ENCODE data around the gene FHDC1. TPM values are rescaled to one million over a fixed set of nuclear protein-coding genes. Genes with fewer than 3 reads are reported as not detected.

FHDC1 gene
- total RNA-seq, 1 experiment from 2014 or later, result 0.07 TPM

GRCh38 chr4:152945639-152946038 lies 9.5 kb downstream of the FHDC1 start:
- Histone ChIP-seq H3K9me3 (no peaks in the 10 kb centered on the region), H3K36me3 (no peaks in the 10 kb centered on the region), H3K4me3 (no peak overlapping the region), H3K27me3 (no peaks in the 10 kb centered on the region)
- DNase-seq, result no peak

- Histone ChIP-seq H3K27me3 (no peaks in the 10 kb centered on the region), H3K36me3 (no peaks in the 10 kb centered on the region), H3K4me3 (no peak overlapping the region), H3K9me3 (no peaks in the 10 kb centered on the region)
- no peak for DNase-seq
Measured at GRCh38 chr4:152946446-152946845, 10.3 kb downstream of the FHDC1 start.

GRCh38 chr4:152947311-152947710 lies 11.2 kb downstream of the FHDC1 start:
- no peak for DNase-seq
- H3K27me3 ChIP-seq, result no peaks in the 10 kb centered on the region
- H3K4me3 ChIP-seq, result no peak overlapping the region
- H3K9me3 ChIP-seq, result no peaks in the 10 kb centered on the region
- H3K36me3 ChIP-seq, result no peaks in the 10 kb centered on the region

- H3K36me3 ChIP-seq, result no peaks in the 10 kb centered on the region
- no peak overlapping the region for H3K4me3 ChIP-seq
- no peaks in the 10 kb centered on the region for H3K27me3 ChIP-seq
- DNase-seq, result no peak
- no peaks in the 10 kb centered on the region for H3K9me3 ChIP-seq
Measured at GRCh38 chr4:152949930-152950329, 13.8 kb downstream of the FHDC1 start.

DNA sequence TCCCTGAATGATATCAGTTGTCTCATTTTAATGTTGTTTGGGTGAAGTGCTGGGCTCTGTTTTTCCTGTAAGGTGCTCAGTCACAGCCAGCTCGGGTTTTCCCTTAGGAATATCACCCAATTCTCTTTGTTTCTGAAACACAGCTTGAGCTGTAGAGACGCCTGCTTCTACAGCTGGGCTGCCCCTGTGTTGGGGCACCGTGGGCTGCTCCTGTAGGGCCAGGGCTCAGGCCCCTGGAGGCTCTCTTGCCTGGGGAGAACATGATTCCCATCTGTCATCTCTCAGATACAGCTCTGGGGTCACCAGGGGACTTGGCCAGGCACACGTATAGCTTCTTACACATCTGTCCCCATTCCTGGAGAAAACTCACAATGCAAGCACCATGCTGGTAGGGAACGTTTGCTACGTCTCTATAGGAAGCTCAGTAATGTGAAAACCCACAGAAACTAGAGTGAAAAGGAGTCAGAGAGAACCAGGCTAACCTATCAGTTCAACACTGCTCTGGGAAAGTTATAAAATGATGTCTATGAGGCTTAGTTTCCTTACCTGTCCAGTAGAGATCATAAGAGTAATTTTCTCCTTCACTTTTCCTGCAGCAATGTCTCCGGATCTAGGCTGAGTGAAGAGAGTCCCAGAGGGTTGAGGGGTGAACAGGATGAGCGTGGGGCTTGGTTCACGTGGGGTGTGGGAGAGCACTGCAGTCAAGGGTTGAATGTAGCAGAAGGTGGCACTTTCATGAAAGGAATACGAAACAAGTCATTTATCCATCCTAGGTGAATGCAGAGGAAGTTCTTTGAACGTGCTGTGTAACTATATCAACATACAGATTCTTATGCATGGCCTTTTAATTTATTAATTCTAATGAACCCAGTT lies 14.5 kb downstream of the FHDC1 start:
- DNase-seq, result no peak
- no peaks in the 10 kb centered on the region for H3K9me3 ChIP-seq
- no peaks in the 10 kb centered on the region for H3K36me3 ChIP-seq

DNA sequence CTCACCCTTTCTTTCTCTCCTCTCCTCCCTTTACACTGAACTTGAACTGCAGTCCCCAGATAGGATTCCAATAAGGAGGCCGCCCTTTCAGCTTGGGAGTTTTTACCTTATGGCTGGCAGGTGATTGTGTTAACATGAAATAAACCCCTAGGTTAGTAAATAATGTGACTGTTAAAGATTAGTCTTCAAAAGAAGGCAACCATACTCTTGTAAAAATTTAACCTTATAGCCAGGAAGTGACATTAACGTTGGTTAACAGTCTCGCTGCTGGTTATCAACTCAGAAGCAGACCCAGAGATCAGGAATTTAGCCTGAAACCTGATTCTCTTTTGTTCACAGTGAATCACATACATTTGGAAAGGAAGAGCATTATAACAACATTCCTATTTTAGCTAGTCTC lies 15.2 kb downstream of the FHDC1 start:
- H3K36me3 ChIP-seq, result no peaks in the 10 kb centered on the region
- H3K27me3 ChIP-seq, result no peaks in the 10 kb centered on the region
- no peak overlapping the region for H3K4me3 ChIP-seq
- no peaks in the 10 kb centered on the region for H3K9me3 ChIP-seq
- DNase-seq, result no peak

More for the DNA sequence above, 14.5 kb downstream of the FHDC1 start:
- Histone ChIP-seq H3K27me3 (no peaks in the 10 kb centered on the region), H3K4me3 (no peak overlapping the region)

DNA sequence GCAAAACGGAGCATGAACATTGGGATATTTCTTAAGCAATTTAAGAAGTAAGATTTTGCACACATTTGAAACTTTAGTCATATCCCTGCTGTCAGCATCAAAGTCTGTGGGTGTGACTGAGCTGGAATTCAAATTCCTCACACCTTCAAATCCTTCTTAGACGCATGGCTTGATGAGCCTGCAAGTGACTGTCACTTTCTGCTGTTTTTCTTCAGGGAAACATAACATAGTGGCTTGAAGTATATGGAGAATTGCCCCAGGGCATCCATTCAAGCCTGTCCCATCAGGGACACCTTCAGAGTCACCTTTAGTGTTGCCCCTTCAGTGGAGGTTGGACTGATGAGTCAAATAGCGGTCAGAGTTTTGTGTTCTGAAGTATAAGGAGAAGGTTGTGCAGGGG lies 17.4 kb downstream of the FHDC1 start:
- no peak overlapping the region for H3K4me3 ChIP-seq
- H3K9me3 ChIP-seq, result no peaks in the 10 kb centered on the region
- no peak for DNase-seq
- no peaks in the 10 kb centered on the region for H3K27me3 ChIP-seq
- H3K36me3 ChIP-seq, result no peaks in the 10 kb centered on the region

DNA sequence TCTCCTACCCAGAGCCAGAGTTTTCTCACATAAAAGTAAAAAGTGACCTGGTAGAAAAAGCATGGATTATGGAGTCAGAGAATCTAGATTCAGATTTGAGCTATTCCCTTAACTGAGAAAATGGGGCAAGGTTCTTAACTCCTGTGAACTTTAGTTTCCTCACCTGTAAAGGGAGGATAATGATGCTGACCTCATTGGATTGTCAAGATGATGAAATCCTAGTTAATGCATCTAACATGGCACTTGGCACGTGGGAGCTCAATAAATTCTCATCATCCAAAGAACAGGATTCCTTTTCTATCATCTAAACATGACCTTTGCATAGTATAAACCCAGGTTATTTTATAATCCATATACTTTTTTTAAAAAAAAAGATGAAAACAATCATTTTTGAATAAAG lies 18.6 kb downstream of the FHDC1 start:
- no peak for DNase-seq
- Histone ChIP-seq H3K36me3 (no peaks in the 10 kb centered on the region), H3K27me3 (no peaks in the 10 kb centered on the region), H3K9me3 (no peaks in the 10 kb centered on the region), H3K4me3 (no peak overlapping the region)

DNA sequence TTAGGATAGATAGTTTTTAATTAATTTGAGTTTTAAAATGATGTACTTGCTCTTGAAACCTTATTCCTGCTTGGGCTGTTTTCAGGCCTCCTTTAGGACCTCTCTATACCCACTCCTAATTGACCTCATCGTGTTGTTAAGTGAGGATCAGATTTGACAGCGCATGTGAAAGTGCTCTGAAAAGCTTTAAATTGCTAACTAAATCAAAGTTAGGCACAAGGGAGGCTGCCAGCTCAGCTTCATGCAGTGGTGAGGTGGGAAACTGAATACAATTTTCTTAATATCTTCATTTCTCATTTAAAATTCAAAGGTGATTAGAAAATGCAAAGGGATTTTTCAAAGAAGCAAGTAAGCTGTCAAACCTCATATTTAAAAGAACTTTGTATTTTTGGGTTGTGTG lies 20.0 kb downstream of the FHDC1 start:
- Histone ChIP-seq H3K27me3 (no peaks in the 10 kb centered on the region), H3K36me3 (no peaks in the 10 kb centered on the region), H3K4me3 (no peak overlapping the region), H3K9me3 (no peaks in the 10 kb centered on the region)
- DNase-seq, result no peak

DNA sequence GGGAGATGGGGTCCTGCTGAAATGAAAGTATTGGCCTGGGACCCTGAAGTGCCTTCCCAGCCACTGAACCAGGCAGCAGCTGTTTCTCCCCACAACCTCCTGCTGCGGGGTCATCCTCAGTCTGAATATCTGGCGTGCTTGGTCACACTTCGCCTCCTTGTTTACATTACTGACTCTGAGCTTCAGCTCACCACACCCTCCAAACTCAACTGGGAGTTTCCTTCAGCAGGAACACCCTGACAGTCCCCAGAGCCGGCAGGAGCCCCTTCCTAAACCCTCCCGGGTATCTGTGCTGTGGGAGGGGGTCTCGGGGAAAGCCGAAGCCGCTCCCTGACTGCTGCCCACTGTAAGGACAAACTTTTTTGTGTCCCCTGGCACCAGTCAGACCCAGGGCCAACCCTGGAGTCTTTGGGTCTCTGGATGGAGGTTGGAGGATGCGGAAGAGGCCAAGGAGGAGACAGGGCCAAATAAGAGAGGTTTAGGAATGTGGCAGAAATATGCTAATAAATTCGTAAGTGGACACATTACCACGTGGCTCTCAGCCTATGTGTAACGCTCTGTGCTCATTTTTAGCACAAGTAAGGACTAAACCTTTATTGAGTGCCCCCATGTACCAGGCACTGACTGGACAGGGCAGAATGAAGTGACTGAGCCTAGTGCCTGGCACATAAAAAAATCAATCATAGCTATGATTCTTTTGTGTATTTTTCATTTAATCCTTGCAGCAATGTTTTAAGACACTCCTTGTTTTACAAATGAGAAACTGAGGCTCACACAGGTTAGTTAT lies 20.7 kb downstream of the FHDC1 start:
- Histone ChIP-seq H3K36me3 (no peaks in the 10 kb centered on the region), H3K27me3 (no peaks in the 10 kb centered on the region), H3K4me3 (no peak overlapping the region), H3K9me3 (no peaks in the 10 kb centered on the region)
- no peak for DNase-seq

DNA sequence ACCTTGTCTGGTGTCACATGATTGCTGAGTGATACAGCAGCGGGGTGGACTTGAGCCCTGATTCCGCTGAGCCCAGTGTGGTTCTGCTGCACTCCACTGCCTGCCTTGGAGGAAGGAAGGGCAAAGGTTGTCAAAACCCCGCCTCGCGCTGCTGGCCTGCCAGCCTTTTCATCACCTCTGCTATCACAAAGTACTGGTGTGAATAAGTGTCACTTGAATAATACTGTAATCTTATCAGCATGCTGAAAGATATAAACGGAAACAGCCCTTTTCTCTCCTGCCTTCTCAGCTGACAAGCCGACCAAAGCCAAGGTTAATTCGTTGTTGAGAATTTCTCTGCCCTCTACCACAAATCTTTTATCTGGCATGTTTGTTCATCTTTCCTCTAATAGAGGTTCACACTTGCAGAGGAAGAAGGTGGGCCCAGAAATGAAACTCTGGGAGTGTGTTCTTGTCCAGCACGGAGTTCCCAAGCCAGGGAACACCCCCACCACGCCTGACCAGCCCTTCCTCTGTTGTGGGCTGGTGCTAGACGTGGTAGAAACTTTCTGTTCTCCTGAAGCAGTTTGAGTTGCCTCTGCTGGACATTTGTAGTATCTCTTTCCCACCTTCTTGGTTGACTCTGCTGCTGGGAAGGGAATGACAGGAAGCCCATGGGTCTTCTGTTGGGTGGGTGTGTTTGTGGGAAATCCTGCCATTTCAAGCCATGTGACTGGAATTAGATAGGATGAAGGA lies 21.5 kb downstream of the FHDC1 start:
- H3K4me3 ChIP-seq, result no peak overlapping the region
- no peaks in the 10 kb centered on the region for H3K27me3 ChIP-seq
- H3K36me3 ChIP-seq, result no peaks in the 10 kb centered on the region
- H3K9me3 ChIP-seq, result no peaks in the 10 kb centered on the region
- no peak for DNase-seq

DNA sequence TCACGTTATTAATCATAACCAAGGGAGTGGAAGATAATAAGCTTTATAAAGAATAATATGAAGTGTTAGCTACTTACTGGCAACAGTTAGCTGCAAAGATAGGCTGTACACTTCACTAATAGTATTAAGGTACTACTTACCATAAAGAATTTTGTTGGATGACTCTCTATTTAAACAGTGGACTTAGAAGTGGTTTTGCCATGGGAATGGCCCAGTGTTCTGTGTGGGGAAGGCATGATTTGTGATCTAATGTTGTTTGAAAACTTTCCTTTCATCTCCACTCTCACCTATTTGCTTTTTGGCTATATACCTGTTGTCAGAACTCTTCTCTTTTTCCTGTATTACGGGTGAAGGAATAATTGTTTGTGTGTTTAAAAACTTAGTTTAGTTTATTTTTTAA lies 23.0 kb downstream of the FHDC1 start:
- no peaks in the 10 kb centered on the region for H3K9me3 ChIP-seq
- no peaks in the 10 kb centered on the region for H3K36me3 ChIP-seq
- no peak overlapping the region for H3K4me3 ChIP-seq
- DNase-seq, result no peak
- H3K27me3 ChIP-seq, result no peaks in the 10 kb centered on the region

DNA sequence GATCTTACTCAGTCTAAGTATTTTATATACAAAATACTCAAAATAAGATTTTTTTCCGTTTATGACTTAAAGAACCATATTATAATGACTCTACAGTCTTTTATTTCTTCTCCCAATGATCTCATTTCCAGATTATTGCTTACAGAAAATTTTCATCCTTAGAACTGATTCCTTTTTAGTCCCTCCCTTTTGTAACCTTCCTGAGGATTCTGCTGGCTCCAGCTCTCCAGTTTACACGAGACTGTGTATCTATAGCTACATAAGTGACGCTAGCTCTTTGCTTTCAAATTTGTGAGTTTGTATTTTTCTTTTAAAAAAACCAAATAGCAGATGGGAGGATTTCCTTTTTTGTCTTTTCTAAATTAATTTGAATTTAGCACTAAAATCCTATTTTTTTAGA lies 24.0 kb downstream of the FHDC1 start:
- DNase-seq, result no peak
- Histone ChIP-seq H3K36me3 (no peaks in the 10 kb centered on the region), H3K9me3 (no peaks in the 10 kb centered on the region), H3K4me3 (no peak overlapping the region), H3K27me3 (no peaks in the 10 kb centered on the region)

DNA sequence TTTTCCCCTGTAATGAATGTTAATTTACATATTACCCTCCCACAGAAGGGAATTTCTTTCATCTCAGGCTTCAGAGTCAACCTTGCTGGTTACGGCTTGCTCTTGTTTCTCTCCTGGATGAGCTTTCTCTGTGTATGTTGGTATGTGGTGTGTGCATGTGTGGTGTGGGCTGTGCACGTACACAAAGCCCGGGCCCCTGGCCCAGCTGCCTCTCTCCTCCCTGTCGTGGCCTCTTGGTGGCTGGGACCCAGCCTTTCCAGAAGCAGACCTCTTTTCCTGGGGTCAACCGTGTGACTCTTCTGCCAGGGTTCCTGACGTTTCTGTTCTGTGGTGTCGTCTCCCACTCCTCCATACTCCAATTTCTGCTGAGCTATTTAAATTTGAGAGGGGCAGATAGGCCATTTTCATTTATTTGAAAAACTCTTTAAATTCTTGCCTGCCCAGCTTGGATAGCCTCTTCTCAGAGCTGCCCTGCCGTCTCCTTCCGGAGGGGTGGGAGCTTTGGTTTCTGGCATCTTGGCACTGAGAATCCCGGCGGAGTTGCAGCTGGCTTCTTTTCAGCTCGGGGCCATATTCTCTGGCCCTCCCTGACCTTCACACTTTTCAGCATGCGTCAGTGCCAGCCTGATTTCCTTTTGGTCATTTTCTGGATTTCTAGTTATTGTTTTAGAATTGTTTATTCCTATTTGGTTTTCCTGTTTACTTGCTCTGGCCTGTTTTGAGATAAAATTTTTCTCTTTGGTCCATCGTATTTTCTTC lies 25.1 kb downstream of the FHDC1 start:
- Histone ChIP-seq H3K9me3 (no peaks in the 10 kb centered on the region), H3K27me3 (no peaks in the 10 kb centered on the region), H3K36me3 (no peaks in the 10 kb centered on the region), H3K4me3 (no peak overlapping the region)
- DNase-seq, result no peak

- no peak for DNase-seq
- Histone ChIP-seq H3K9me3 (no peaks in the 10 kb centered on the region), H3K27me3 (no peaks in the 10 kb centered on the region), H3K4me3 (no peak overlapping the region), H3K36me3 (no peaks in the 10 kb centered on the region)
Measured at GRCh38 chr4:152961773-152962115, 25.6 kb downstream of the FHDC1 start.

- H3K27me3 ChIP-seq, result no peaks in the 10 kb centered on the region
- DNase-seq, result no peak
- no peaks in the 10 kb centered on the region for H3K9me3 ChIP-seq
- H3K36me3 ChIP-seq, result no peaks in the 10 kb centered on the region
- no peak overlapping the region for H3K4me3 ChIP-seq
Measured at GRCh38 chr4:152962150-152962549, 26.0 kb downstream of the FHDC1 start.

DNA sequence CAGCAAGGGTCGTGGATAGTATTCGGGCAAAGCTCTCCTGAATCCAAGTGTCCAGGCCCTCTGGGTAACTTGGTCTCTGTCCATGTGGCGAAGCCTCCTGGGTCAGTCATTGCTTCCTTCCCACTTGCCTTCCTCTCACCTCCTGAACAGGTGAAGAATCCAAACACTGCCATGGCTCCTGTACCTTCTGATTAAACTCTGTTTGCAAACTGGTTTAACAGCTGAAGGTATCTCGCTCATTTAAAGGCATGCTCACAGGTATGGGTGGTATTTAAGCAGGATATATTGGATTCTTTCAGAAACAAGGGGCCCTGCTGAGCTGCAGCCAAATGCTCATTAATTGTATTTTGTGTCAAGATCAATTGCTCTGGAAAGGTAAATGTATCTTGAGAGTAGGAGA lies 28.2 kb downstream of the FHDC1 start:
- no peak overlapping the region for H3K4me3 ChIP-seq
- H3K27me3 ChIP-seq, result no peaks in the 10 kb centered on the region
- DNase-seq, result no peak

More for the DNA sequence above, 28.2 kb downstream of the FHDC1 start:
- H3K9me3 ChIP-seq, result no peaks in the 10 kb centered on the region
- no peaks in the 10 kb centered on the region for H3K36me3 ChIP-seq

All from MG63 (cell line).